ENCODE results near the gene SPSB1. TPM values are rescaled to one million over a fixed set of nuclear protein-coding genes. Genes with fewer than 3 reads are reported as not detected.

SPSB1 gene
- total RNA-seq, 4 donors from 2014 or later = 18.9 to 64.9 (median 41.8) TPM

DNA sequence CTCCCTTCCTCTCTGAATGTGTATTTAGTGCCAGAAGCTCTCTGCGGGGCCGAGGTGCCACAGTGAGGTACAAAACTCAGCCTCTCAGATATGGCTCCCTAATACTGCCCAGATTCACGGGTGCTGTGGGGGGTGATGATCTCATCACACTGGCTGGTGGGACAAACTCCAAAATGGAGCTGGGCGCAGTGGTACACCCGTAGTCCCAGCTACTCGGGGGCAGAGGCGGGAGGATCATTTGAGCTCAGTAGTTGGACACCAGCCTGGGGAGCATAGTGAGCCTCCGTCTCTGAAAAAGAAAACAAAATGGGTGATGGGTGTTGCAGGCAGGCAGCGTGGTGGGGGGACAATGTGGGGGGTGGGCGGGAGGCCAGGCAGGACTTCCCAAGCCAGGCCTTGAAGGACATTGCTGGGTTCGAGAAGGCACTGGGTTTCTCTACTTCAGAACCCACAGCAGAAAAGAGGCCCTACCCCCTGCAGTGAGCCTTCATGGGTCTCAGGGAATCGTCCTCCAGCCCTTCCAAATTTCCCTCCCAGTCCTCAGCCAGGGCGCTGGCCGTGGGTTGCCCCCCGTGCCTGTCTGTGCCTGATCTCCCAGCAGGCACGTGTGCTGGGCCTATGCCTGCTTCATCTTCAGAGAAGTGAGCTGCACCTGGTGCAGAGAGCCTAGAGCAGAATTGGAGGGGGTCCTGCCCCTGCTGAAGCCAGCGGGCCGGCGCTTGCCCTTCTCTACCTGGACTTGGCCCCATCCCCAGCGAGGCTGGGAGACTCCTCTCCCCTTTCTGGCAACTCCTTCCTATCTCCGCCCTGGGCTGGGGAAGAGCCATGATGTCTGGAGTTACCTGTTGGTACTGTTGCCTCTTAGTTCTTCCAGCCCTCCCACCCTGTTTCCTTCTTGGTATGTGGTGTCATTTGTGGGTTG lies 44.1 kb upstream of the SPSB1 start:
- TF ChIP-seq POLR2A (IDR thresholded peaks at IDR 0.05) = no peak
- TF ChIP-seq EP300 (IDR thresholded peaks at IDR 0.05) = no peak
- TF ChIP-seq, protein P1, sequence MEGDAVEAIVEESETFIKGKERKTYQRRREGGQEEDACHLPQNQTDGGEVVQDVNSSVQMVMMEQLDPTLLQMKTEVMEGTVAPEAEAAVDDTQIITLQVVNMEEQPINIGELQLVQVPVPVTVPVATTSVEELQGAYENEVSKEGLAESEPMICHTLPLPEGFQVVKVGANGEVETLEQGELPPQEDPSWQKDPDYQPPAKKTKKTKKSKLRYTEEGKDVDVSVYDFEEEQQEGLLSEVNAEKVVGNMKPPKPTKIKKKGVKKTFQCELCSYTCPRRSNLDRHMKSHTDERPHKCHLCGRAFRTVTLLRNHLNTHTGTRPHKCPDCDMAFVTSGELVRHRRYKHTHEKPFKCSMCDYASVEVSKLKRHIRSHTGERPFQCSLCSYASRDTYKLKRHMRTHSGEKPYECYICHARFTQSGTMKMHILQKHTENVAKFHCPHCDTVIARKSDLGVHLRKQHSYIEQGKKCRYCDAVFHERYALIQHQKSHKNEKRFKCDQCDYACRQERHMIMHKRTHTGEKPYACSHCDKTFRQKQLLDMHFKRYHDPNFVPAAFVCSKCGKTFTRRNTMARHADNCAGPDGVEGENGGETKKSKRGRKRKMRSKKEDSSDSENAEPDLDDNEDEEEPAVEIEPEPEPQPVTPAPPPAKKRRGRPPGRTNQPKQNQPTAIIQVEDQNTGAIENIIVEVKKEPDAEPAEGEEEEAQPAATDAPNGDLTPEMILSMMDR (IDR thresholded peaks at IDR 0.05) = no peak
- Histone ChIP-seq H3K27me3 (no peaks in the 10 kb centered on the region), H3K27ac (peak overlapping the region in 3 of 4 donors; percentile 31 to 76 (median 60)), H3K4me3 (no peak overlapping the region), H3K9me3 (no peaks in the 10 kb centered on the region), H3K4me1 (peaks cover 0 to 60% (median 16%) of the 10 kb centered on the region in 4 donors), H3K36me3 (peaks cover 0 to 51% (median 3%) of the 10 kb centered on the region in 3 donors)
- DNase-seq (ENCODE audit: low spot score in 2 of 2) = no peak
- WGBS, 2 donors = 78 to 80% methylated on average over 21 of the region's 21 CpGs

DNA sequence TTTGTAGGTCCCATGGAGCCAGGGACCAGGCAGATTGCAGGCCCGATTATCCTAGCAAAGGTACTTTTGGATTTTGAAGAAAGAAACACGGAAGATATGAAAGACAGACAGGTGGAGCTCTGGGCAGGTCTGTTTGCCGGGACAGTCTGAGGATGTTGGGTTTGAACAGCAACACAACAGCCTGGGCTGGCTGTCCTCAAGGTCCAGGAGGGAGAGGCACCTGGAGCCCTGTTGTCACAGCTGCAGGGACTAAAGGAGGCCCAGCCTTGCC lies 43.5 kb upstream of the SPSB1 start:
- peaks cover 0 to 55% (median 15%) of the 10 kb centered on the region in 4 donors for H3K4me1 ChIP-seq
- 79 to 90% methylated on average over 3 of the region's 3 CpGs for WGBS, 2 donors
- TF ChIP-seq, protein P1 (IDR thresholded peaks at IDR 0.05) = no peak
- TF ChIP-seq POLR2A (IDR thresholded peaks at IDR 0.05) = no peak
- TF ChIP-seq EP300 (IDR thresholded peaks at IDR 0.05) = no peak

DNA sequence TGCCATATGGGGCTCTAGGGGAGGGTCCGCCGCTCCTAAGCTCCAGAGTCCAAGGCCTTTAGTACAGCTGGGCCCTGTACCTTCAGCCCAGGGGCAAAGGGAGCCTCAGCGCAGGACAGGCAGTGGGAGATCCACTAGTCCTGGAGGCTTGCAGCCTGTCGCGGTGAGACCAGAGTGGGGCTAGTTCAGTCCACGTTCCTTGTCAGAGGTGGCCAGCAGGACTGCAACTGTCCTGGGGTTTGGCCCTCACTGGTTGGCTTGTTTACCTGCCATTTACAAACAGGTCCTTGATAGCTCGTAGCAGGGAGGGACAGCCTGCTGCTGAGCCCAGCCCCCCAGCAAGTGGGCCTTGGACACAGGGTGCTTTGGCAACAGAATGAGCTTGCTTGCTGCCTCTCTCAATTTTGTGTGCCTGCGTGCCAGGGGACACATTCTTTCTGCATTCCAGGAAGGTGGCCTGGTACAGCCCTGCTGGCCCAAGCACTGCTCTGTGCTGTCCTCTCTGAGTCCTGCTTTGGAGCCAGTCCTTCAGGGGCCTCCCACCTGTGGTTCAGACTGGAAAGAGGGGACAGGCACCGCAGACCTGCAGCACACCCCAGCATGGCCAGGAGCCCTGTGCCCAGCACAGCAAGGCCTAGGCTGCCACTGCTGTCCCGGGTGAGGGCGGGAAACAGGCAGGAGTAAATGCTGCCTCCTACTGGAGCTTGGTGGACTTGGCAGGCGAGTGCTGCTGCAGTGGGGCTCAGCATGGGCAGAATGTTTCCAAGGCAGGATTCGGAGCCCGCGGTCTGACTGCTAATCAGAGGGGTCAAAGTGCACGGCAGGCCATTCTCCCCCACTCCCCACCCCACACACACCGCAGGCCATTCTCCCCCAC lies 42.9 kb upstream of the SPSB1 start:
- WGBS, 2 donors = 50 to 52% methylated on average over 9 to 16 of the region's 17 CpGs
- Histone ChIP-seq H3K27ac (peak overlapping the region; percentile 5 to 76 (median 68)), H3K36me3 (peaks cover 0 to 49% (median 3%) of the 10 kb centered on the region in 3 donors), H3K4me3 (no peak overlapping the region), H3K4me1 (peaks cover 0 to 49% (median 13%) of the 10 kb centered on the region in 4 donors), H3K27me3 (no peaks in the 10 kb centered on the region), H3K9me3 (no peaks in the 10 kb centered on the region)
- no peak for DNase-seq (ENCODE audit: low spot score in 2 of 2)
- no peak for TF ChIP-seq POLR2A (IDR thresholded peaks at IDR 0.05)
- TF ChIP-seq, protein P1 (IDR thresholded peaks at IDR 0.05) = peak; percentile 35 to 44 (median 40)
- no peak for TF ChIP-seq EP300 (IDR thresholded peaks at IDR 0.05)

More for the DNA sequence above, 43.5 kb upstream of the SPSB1 start:
- Histone ChIP-seq H3K27me3 (no peaks in the 10 kb centered on the region), H3K4me3 (no peak overlapping the region), H3K36me3 (peaks cover 0 to 51% (median 3%) of the 10 kb centered on the region in 3 donors), H3K9me3 (no peaks in the 10 kb centered on the region), H3K27ac (peak overlapping the region in 3 of 4 donors; percentile 60 to 76 (median 76))
- no peak for DNase-seq (ENCODE audit: low spot score in 2 of 2)

DNA sequence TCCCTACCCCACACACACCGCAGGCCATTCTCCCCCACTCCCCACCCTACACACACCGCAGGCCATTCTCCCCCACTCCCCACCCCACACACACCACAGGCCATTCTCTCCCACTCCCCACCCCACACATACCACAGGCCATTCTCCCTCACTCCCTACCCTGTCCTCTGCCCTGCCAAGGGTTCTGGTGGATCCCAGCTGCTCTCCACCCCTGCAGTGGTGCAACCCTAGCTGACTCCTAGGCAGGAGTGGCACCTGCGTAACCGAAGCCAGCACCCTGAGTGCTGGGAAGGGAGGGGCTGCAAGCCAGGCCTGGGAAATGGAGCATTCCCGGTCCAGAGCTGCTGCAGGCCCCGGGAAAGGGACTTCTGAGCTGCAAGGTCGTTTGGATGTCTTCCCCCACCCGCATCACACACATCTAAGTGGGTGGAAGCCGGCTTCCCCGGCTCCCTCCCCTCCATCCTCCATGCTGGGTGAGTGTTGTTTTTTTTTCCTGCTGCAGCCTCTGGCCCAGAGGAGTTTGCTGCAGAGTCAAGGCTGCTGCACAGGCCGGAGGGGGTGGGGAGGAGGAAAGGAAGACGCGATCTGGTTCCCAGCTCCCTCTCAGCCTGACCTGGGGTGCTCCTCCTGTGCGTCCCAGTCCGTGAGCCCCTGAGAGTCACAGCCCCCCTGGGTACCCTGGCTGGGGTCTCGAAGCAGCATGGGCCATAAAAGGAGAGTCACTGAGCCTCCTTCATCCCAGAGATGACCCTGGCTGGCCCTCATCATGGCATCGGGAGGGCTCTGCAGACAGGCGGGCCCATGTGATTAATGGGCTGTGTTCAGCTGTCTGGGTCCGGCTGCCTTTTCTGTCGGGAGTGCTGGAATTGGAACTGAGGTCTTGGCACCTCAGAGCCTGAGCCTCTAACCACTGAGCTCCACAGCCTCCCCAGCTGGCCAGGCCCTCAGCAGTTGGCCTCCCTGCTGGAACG lies 42.0 kb upstream of the SPSB1 start:
- WGBS, 2 donors = 36 to 42% methylated on average over 14 to 21 of the region's 21 CpGs
- no peak for DNase-seq (ENCODE audit: low spot score in 2 of 2)

More for the DNA sequence above, 42.0 kb upstream of the SPSB1 start:
- H3K36me3 ChIP-seq = peaks cover 0 to 45% (median 3%) of the 10 kb centered on the region in 3 donors
- TF ChIP-seq, protein P1 (IDR thresholded peaks at IDR 0.05) = no peak
- TF ChIP-seq EP300 (IDR thresholded peaks at IDR 0.05) (no peak), POLR2A (IDR thresholded peaks at IDR 0.05) (no peak)
- no peak overlapping the region for H3K4me3 ChIP-seq
- H3K4me1 ChIP-seq = peaks cover 0 to 52% (median 13%) of the 10 kb centered on the region in 4 donors
- peak overlapping the region; percentile 5 to 76 (median 68) for H3K27ac ChIP-seq
- no peaks in the 10 kb centered on the region for H3K27me3 ChIP-seq
- no peaks in the 10 kb centered on the region for H3K9me3 ChIP-seq
